Muscle of leg (tissue), 11 donors: Measurements from ENCODE around the gene SCUBE1. TPM values are rescaled to one million over a fixed set of nuclear protein-coding genes. Genes with fewer than 3 reads are reported as not detected.
A peak's percentile ranks its signal among the peaks of the same experiment; 100 is the strongest.

Source experiments
- DNase-seq: peaks from one replicate; pipeline ENCODE4 v3.0.0; 2013
- H3K27ac ChIP-seq: one replicate; pipeline ENCODE4 v1.5.1; 2013; ENCODE audit warnings: mild to moderate bottlenecking, low read length, control low read depth
- H3K27me3 ChIP-seq: one replicate; pipeline ENCODE4 v1.6.1; 2013; ENCODE audit warnings: low read length; ENCODE audit not compliant: control insufficient read depth, insufficient read depth
- H3K36me3 ChIP-seq: one replicate; pipeline ENCODE4 v1.6.1; 2013; ENCODE audit warnings: low read length; ENCODE audit not compliant: control insufficient read depth, insufficient read depth
- H3K4me1 ChIP-seq: one replicate; pipeline ENCODE4 v1.6.1; 2013; ENCODE audit warnings: low read length; ENCODE audit not compliant: control insufficient read depth, insufficient read depth
- H3K4me3 ChIP-seq: one replicate; pipeline ENCODE4 v1.5.1; 2013; ENCODE audit warnings: low read length, control low read depth
- H3K9me3 ChIP-seq: replicated peaks from 2 replicates; pipeline ENCODE4 v1.6.1; 2013; ENCODE audit warnings: low read depth, low read length; ENCODE audit not compliant: control insufficient read depth
- WGBS: methylation state at CpG from one replicate; pipeline ENCODE4 v1.1.5; 2013; ENCODE audit warnings: missing lambda C conversion rate; ENCODE audit not compliant: insufficient coverage; 5-methylcytosine and 5-hydroxymethylcytosine counted together
- polyA plus RNA-seq, 8 donors: library from polyadenylated mRNA; unstranded; fragments of 120-200 nt; gene quantifications; one replicate each; pipeline versions ENCODE4 v1.2.1 to v1.2.3, GENCODE V29; 2013; ENCODE audit warnings: inconsistent platforms in 1 of 8, low replicate concordance in 1 of 8; ENCODE audit not compliant: insufficient read length in 8 of 8, insufficient read depth in 1 of 8
- total RNA-seq: library from RNA; stranded (reverse); fragments of 120-200 nt; gene quantifications from one replicate; pipeline ENCODE4 v1.2.4, GENCODE V29; 2013

Gene SCUBE1
- total and polyA plus RNA-seq, 9 donors, result 0.13 to 2.1 (median 0.45) TPM

DNA sequence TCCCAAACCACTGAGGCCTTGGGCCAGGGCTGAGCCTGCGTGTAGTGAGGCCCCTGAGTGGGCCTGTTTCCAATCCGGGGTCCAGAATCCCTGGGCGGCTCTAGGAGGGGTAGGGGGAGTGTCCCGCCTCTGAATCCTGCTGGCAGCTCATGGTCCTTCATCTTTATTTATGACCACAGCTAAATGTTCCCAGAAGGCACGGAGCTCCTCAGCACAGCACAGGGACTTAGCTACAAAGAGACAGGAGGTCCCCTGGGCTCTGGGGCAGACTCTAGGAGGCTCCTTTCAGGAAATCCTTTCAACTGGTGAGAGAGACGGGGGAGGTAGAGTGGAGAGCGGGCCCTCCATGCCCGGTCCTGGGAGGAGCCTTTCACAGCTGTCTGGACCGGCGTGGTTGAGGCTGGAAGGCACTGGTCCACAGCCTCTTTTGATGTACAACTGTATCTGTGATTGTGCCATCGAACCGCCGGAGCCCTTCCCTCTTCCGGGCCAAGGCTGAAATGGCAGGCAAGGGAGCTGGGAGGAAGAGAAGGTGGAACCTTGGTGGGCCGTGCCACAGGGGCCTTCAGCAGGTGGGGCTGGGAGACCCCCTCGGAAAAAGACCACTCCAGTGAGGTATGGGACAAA is 46.8 kb downstream of the SCUBE1 start:
- no peak overlapping the region for H3K4me3 ChIP-seq
- H3K9me3 ChIP-seq, result no peaks in the 10 kb centered on the region
- no peaks in the 10 kb centered on the region for H3K36me3 ChIP-seq
- no peak overlapping the region for H3K27ac ChIP-seq
- peaks cover 11% of the 10 kb centered on the region for H3K27me3 ChIP-seq
- 45% methylated on average over 11 of the region's 16 CpGs for WGBS
- H3K4me1 ChIP-seq, result peaks cover 72% of the 10 kb centered on the region
- DNase-seq, result no peak

DNA sequence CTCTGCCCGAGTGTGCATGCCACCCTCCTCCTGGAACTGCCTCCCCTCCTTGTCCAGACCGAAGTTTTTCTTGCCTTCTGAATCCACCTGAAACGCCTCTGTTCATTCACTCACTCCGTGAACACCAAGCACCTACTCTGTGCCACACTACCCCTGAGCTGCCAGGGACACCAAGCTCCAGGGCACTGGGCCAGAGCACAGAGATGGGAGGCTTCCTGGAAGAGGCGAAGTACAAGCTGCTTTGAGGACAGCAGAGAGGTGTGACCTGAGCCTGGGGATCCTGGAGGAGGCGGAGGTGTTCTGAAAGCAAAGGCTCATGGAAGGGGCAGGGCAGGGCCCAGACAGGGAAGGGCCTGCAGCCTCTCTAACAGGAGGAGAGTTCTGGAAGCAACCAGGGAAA is 47.5 kb downstream of the SCUBE1 start:
- DNase-seq, result no peak
- Histone ChIP-seq H3K27me3 (peaks cover 9% of the 10 kb centered on the region), H3K4me1 (peaks cover 75% of the 10 kb centered on the region), H3K9me3 (no peaks in the 10 kb centered on the region), H3K36me3 (no peaks in the 10 kb centered on the region), H3K4me3 (no peak overlapping the region), H3K27ac (no peak overlapping the region)
- 89% methylated on average over 5 of the region's 6 CpGs for WGBS

DNA sequence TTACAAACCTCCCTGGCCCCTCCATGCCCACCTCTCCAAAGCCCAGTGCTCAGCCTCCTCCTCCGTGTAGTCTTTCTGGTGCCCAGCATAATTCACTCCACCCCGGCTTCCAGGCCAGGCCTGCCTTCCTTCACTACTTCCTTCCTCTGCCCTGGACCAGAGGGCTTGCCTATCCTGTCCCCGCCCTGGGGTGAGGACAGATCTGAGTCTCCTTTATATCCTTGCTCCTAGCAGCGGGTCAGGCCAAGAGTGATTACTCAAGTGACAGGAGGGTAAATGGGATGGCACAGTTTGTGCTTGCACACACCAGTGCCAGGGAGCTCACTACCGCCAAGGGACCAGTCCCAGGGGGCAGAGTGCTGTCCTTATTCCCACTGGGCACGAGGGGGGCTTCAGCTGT is 48.0 kb downstream of the SCUBE1 start:
- WGBS, result 92% methylated on average over 4 of the region's 6 CpGs
- Histone ChIP-seq H3K27me3 (peaks cover 9% of the 10 kb centered on the region), H3K27ac (no peak overlapping the region), H3K36me3 (no peaks in the 10 kb centered on the region), H3K9me3 (no peaks in the 10 kb centered on the region), H3K4me3 (no peak overlapping the region), H3K4me1 (peaks cover 79% of the 10 kb centered on the region)
- no peak for DNase-seq

DNA sequence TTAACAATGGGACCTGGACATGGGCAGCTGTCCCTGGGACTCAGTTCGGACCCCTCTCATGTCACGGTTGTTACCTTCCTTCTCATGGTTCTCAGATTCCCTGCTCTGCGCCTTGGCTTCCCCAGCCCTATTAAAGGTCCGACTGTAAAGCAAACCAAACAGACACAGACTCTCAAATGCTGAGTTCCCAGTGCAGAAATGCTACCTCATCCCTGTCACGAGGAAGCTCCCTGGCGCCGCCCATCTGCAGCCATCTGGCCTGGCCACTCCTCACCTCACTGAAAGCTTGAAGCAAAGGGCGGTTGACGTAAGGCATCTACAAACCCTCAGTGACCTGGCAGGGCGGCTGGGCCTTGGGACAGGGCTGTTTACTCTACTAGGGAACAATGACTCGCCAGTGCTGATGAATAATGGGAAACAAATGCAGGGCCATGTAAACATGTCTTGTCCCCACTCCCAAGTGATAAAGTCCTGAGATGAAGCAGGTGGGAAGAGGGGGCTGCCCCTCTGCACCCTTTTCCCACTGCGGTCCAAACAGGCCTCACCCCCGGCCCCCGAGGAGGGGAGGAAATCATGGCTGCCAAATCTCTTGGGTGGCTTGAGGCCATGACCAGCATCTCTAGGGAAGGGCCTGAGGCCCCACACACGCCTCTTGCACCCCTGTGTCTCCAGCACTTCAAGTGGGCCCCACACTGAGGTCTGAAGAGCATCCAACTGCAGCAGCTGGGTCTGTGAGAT is 49.3 kb downstream of the SCUBE1 start:
- DNase-seq, result peak; percentile 78
- Histone ChIP-seq H3K4me3 (no peak overlapping the region), H3K36me3 (no peaks in the 10 kb centered on the region), H3K27me3 (peaks cover 8% of the 10 kb centered on the region), H3K27ac (peak overlapping the region; percentile 51), H3K4me1 (peaks cover 92% of the 10 kb centered on the region), H3K9me3 (no peaks in the 10 kb centered on the region)
- 58% methylated on average over 12 of the region's 15 CpGs for WGBS

DNA sequence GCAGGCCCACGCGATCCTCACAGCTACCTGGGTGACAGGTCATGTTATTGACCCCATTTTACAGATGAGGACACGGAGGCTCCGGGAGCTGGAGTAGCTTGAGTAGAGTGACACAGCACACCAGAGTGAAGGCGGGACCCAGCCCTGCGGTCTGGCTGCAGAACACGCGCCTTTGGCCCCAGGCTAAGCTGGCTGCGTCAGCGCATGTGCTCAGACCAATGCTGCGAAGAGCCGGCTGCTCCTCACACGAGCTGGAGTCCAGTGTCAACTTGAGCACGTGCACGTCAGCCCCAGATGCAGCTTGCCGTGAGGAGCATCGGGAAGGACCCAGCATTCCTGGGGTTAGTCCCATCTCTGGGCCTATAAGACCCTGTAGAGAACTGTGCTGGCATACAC is 49.9 kb downstream of the SCUBE1 start:
- peak; percentile 71 for DNase-seq
- H3K9me3 ChIP-seq, result no peaks in the 10 kb centered on the region
- no peaks in the 10 kb centered on the region for H3K36me3 ChIP-seq
- peaks cover 8% of the 10 kb centered on the region for H3K27me3 ChIP-seq
- peaks cover 91% of the 10 kb centered on the region for H3K4me1 ChIP-seq
- 59% methylated on average over 15 of the region's 17 CpGs for WGBS
- no peak overlapping the region for H3K4me3 ChIP-seq
- peak overlapping the region; percentile 35 for H3K27ac ChIP-seq

DNA sequence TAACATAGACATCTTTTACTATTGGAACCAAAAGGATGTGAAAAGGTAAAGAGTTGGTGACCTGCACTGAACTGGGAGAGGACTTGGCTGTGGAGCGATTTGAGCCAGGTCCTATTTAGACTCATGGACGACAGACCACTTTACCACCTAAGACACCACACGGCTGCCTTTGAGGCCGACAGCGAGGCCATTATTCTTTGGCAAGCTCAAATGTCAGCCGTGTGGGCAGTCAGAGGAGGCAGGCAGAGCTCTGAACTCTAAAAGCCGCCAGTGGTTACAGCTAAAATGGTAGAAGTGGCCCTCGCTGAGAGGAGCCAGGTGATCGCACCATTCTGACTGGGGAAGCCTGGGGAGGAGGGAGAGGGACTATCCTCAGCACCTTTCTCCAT is 50.5 kb downstream of the SCUBE1 start:
- peaks cover 8% of the 10 kb centered on the region for H3K27me3 ChIP-seq
- 67% methylated on average over 4 of the region's 9 CpGs for WGBS
- H3K9me3 ChIP-seq, result no peaks in the 10 kb centered on the region
- no peak for DNase-seq
- H3K36me3 ChIP-seq, result no peaks in the 10 kb centered on the region
- H3K4me3 ChIP-seq, result no peak overlapping the region
- peaks cover 85% of the 10 kb centered on the region for H3K4me1 ChIP-seq
- H3K27ac ChIP-seq, result no peak overlapping the region

DNA sequence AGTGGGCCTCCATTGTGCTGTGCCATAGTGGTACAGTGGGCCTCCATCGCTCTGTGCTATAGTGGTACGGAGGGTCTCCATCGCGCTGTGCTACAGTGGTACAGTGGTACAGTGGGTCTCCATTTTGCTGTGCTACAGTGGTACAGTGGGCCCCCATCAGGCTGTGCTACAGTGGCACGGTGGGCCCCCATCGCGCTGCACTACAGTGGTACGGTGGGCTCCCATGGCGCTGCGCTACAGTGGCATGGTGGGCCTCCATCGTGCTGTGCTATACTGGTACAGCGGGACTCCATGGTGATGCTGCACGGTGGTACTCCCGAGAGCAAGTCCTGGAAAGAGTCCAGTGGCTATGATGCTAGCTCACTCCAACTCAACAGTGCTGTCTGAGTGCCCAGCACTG is 51.8 kb downstream of the SCUBE1 start:
- peaks cover 8% of the 10 kb centered on the region for H3K27me3 ChIP-seq
- H3K9me3 ChIP-seq, result no peaks in the 10 kb centered on the region
- no peaks in the 10 kb centered on the region for H3K36me3 ChIP-seq
- no peak for DNase-seq
- H3K27ac ChIP-seq, result no peak overlapping the region
- H3K4me3 ChIP-seq, result no peak overlapping the region
- WGBS, result 97% methylated on average over 13 of the region's 14 CpGs
- peaks cover 74% of the 10 kb centered on the region for H3K4me1 ChIP-seq

DNA sequence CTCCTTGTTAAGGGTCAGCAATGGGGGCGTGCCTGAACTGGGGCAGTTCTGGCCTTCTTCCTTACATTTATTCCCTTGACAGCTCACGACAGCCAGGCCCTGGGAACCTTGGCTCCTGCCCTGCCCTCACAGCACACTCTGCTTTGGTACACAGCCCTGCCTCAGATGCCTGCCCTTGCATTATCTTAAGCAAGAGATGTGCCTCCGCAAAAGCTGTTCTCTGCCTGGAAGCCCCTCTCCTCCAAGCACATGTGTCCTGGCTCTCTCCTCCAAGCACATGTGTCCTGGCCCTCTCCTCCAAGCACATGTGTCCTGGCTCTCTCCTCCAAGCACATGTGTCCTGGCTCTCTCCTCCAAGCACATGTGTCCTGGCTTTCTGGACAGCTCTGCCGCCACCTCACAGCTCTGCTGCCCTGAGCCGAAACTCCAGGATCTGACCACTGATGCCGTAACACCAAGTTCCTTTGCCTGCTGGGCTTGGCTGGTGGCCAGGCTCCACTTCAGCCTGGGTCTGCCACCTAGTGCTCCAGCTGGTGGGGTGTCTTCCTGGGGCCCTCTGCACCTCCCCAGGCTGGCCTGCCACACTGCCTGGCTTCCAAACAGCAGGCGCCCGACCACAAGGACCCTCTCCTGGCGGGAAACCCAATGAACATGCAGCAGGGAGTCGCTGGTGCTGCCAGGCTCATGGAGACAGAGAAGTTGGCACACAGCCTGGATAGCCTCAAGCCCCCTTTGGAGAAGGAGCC is 53.0 kb downstream of the SCUBE1 start:
- DNase-seq, result peak; percentile 61
- Histone ChIP-seq H3K27ac (no peak overlapping the region), H3K4me3 (no peak overlapping the region), H3K27me3 (peaks cover 7% of the 10 kb centered on the region), H3K36me3 (no peaks in the 10 kb centered on the region), H3K4me1 (peaks cover 63% of the 10 kb centered on the region), H3K9me3 (no peaks in the 10 kb centered on the region)
- WGBS, result 40% methylated on average over 10 of the region's 10 CpGs

DNA sequence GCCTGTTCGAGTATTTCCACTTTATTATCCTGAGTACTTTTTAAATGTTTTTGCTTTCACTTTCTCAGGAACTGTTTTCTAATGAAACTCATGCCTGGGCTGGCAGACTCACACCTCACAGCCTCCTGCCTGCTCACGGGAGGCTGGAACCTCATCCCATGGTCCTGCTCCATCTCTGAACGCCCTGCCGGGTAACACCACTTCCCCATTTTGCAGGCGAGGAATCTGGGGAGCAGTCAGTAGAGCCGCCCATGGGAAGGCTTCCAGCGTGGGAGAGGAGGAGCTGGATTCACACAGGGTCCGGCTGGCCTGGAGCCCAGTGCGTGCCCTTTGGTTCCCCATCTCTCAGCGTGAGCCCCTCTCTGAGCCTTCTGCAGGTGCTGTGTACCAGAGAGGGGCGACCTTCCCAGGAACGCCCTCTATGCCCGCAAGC is 53.6 kb downstream of the SCUBE1 start:
- H3K27me3 ChIP-seq, result peaks cover 12% of the 10 kb centered on the region
- 43% methylated on average over 10 of the region's 13 CpGs for WGBS
- no peaks in the 10 kb centered on the region for H3K36me3 ChIP-seq
- H3K4me3 ChIP-seq, result no peak overlapping the region
- DNase-seq, result peak; percentile 37
- no peaks in the 10 kb centered on the region for H3K9me3 ChIP-seq
- no peak overlapping the region for H3K27ac ChIP-seq
- peaks cover 58% of the 10 kb centered on the region for H3K4me1 ChIP-seq

DNA sequence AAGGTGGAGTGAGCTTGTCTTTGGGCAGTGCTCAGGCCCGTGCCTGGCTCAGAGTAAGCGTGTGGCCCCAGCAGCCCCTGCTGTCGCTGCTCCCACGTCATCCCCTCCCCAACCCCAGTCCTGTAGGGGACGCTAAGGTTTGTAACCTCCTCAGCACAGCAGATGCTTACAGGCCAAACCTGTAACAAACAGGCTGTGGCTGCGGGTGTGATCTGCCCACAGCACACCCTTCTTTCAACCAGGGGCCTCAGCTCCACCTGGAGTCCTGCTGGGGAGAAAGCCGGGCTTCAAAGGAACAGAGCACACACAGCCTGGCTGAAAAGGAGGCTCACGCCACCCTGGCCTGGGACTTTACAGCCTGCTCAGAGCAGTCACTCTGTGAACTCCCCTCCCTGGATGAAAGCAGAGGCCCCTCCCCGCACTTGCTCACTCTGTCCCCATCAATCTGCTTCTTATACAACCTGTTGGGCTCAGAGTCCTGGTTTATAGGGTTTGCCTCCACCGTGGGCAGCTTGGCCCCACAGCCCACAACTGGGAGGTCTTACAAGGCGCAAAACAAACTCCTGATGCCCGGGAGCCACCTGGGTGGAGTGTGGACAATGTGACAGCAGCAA is 54.3 kb downstream of the SCUBE1 start:
- Histone ChIP-seq H3K4me3 (no peak overlapping the region), H3K9me3 (no peaks in the 10 kb centered on the region), H3K4me1 (peaks cover 51% of the 10 kb centered on the region), H3K27ac (no peak overlapping the region), H3K27me3 (peaks cover 16% of the 10 kb centered on the region), H3K36me3 (no peaks in the 10 kb centered on the region)
- DNase-seq, result no peak
- WGBS, result 78% methylated on average over 10 of the region's 12 CpGs
